ENCODE results near the gene ZNF101.

ZNF101 gene

GRCh38 chr19:19631346-19631745 lies 37.3 kb upstream of the ZNF101 start:
- Histone ChIP-seq H3K27ac (no peak overlapping the region), H3K36me3 (peaks cover 6% of the 10 kb centered on the region), H3K9me3 (ENCODE audit: severe bottlenecking) (no peaks in the 10 kb centered on the region), H3K27me3 (ENCODE audit: insufficient read depth, low read depth, severe bottlenecking) (no peaks in the 10 kb centered on the region), H3K4me3 (ENCODE audit: low read depth, low read length) (no peak overlapping the region)
- no peak for TF ChIP-seq CTCF (IDR thresholded peaks at IDR 0.05; ENCODE audit: low read depth, low read length)
- DNase-seq = no peak

GRCh38 chr19:19632661-19633060 lies 36.0 kb upstream of the ZNF101 start:
- no peaks in the 10 kb centered on the region for H3K9me3 ChIP-seq (ENCODE audit: severe bottlenecking)
- H3K36me3 ChIP-seq = peaks cover 6% of the 10 kb centered on the region
- H3K27ac ChIP-seq = no peak overlapping the region
- no peak overlapping the region for H3K4me3 ChIP-seq (ENCODE audit: low read depth, low read length)
- DNase-seq = no peak
- no peak for TF ChIP-seq CTCF (IDR thresholded peaks at IDR 0.05; ENCODE audit: low read depth, low read length)
- no peaks in the 10 kb centered on the region for H3K27me3 ChIP-seq (ENCODE audit: insufficient read depth, low read depth, severe bottlenecking)

DNA sequence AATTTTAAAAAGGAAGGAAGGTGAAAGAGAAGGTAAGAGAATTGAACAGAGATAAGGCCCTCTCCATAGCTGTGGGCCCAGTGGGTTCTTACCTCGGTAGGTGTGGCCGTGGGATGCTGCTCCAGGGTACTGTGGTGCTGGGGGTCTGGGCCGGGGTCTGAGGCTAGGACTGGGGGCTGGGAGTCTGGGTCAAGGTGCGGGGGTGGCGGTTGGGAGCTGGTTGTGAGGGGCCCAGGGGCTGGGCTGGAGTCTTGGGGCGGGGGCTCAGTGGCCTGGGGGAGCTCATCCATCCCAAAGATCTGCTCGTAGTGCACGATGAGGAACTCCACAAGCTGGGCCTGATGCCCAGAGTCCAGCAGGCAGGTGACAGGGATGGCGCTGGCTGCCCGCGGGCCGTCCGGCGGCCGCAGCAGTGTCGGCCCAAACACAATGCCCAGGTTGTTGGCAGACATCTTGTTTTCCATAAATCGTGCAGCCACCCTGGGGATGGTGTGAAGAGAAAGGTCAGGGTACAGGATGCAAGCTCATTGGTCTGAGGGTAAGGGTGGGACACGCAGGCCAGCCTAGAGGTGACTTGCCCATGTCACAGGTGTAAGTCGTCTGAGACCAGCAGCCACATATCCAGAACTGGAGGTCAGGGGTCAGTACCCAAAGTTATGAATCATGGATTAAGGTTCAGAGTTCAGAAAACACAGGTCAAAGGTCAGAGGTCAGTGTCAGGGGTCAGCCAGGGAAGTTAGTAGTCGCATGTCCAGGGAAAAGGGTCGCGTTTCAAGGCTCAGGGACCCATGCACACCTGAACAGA lies 34.7 kb upstream of the ZNF101 start:
- peaks cover 6% of the 10 kb centered on the region for H3K36me3 ChIP-seq
- H3K9me3 ChIP-seq (ENCODE audit: severe bottlenecking) = no peaks in the 10 kb centered on the region
- no peak for TF ChIP-seq CTCF (IDR thresholded peaks at IDR 0.05; ENCODE audit: low read depth, low read length)
- H3K4me3 ChIP-seq (ENCODE audit: low read depth, low read length) = no peak overlapping the region
- no peak overlapping the region for H3K27ac ChIP-seq
- H3K27me3 ChIP-seq (ENCODE audit: insufficient read depth, low read depth, severe bottlenecking) = no peaks in the 10 kb centered on the region
- no peak for DNase-seq

DNA sequence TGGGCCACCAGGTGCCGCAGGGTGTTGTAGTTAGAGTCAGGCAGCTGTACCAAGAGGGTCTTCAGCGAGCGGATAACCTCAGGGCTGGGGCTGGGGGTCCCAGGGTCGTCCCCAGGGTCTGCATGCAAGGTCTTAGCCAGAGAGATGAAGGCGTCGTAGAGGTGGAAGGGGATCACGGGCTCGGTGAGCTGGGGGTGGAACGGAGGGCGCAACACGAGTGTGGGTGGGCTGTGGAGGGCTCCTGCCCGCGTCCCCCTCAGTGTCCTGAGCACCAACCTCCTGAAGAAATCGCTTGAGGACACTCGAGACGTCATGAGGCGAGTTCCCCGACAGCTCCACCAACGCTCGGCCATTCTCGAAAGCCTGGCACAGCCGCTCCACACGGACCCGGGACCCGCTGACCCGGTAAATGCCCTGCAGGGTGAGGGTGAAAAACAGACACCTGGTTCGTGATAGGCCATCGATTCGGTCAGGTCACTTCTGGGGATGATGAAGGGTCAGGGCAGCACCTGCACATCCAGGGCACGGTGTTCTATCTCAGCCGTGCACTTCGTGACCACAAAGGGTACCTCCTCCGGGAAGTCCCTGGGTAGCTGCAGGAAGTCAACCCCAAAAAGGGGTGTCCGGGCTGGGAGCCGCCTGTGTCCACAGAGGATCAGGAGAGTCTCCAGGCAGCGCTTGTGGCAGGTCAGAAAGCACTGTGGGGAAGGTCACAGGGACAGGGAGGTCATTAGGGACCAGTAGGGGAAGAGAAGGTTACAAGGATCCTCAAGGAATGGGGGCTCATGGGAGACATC lies 33.9 kb upstream of the ZNF101 start:
- Histone ChIP-seq H3K4me3 (ENCODE audit: low read depth, low read length) (no peak overlapping the region), H3K36me3 (peaks cover 6% of the 10 kb centered on the region), H3K27me3 (ENCODE audit: insufficient read depth, low read depth, severe bottlenecking) (no peaks in the 10 kb centered on the region), H3K27ac (no peak overlapping the region), H3K9me3 (ENCODE audit: severe bottlenecking) (no peaks in the 10 kb centered on the region)
- no peak for TF ChIP-seq CTCF (IDR thresholded peaks at IDR 0.05; ENCODE audit: low read depth, low read length)
- DNase-seq = no peak

- peaks cover 6% of the 10 kb centered on the region for H3K36me3 ChIP-seq
- H3K9me3 ChIP-seq (ENCODE audit: severe bottlenecking) = no peaks in the 10 kb centered on the region
- no peak overlapping the region for H3K4me3 ChIP-seq (ENCODE audit: low read depth, low read length)
- H3K27me3 ChIP-seq (ENCODE audit: insufficient read depth, low read depth, severe bottlenecking) = no peaks in the 10 kb centered on the region
- H3K27ac ChIP-seq = no peak overlapping the region
- no peak for TF ChIP-seq CTCF (IDR thresholded peaks at IDR 0.05; ENCODE audit: low read depth, low read length)
- no peak for DNase-seq
These were observed 33.3 kb upstream of the ZNF101 start for GRCh38 chr19:19635313-19635702.
